ENCODE data around the gene TAGLN.

DNA sequence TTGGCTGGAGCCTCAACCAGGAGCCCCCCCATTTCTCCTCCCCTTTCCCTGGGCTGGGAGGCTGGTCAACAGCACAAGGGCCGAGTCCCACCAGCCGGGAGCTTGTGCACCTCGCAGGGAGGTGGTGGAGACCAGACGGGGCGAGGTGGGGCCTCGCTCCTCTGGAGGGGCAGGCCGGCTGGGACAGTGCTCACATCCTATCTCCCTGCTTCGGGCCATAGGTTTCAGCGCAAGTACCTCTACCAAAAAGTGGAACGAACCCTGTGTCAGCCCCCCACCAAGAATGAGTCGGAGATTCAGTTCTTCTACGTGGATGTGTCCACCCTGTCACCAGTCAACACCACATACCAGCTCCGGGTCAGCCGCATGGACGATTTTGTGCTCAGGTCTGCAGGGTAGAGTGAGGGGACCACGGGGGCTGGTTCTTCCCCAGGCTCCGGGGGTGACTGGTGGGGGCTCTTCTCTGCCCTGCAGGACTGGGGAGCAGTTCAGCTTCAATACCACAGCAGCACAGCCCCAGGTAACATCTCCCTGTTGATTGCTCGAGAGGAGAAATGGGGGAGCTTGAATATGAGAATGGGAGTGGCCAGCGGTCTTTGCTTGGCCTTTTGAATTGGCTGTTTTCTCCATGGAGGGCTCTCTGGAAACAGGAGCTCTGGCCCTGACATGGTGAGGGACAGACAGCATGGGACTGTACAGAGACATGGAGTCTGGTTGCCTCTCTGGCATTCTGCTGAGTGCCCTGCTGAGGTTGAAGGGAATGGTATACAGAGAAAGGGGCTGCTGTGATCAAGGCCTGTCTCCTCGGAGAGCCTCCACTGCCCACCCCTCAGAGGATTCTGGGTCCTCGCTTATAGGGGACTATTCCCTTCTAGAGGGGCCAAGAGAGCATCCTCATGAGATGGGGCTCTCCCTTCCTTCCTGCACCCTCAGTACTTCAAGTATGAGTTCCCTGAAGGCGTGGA lies 17.3 kb upstream of the TAGLN start:
- TF ChIP-seq POLR2AphosphoS5 (IDR thresholded peaks at IDR 0.05; ENCODE audit: low read depth, low read length) (no peak), TAF1 (IDR thresholded peaks at IDR 0.05; ENCODE audit: borderline replicate concordance, low read depth, low read length) (no peak)

All from GM12892 (cell line).